Superior temporal gyrus (tissue), 1 donor: ENCODE results near the gene DACH1.

Source experiments
- DNase-seq: peaks from one replicate; pipeline ENCODE4 v3.0.0-alpha.2; 2016; ENCODE audit errors: extremely low spot score

DACH1 gene

DNA sequence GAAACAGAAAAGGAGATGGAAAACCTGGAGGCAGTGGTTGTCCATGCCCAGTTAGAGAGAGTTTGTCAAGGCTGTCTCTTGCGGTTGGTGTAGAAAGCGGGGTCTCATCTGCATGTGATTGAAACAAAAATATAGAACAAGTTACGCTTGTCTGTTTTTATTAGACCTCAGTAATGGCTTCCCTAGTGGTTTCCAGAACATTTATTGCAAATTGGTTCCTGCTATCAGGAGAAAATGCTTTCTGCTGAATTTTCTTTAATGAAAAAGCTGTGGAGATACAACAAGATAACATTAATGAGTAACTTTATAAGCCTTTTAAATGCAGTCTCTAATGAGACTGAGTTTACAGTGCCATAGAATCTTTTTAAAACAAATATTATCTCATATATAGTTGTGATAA lies 378.0 kb downstream of the DACH1 start:
- no peak for DNase-seq

- DNase-seq = no peak
Observed at GRCh38 chr13:71488201-71488600, 378.8 kb downstream of the DACH1 start.

DNA sequence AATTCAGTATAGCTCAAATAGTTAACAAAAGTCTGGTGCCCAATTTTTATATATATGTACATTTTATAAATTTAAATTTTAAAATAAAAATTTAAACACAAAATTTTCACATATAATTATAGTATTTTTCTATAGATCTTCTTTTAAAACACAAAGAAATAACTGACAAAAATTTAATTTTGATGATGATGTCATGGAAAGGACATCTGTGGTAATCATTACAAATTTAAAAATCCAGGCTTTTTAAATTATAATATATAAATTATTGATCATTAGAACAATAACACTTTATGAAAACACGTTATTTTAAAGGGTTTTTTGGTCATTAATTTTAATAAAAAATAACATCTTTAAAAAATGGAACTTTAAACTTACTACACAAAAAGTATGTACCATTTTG lies 381.1 kb downstream of the DACH1 start:
- DNase-seq = no peak

DNA sequence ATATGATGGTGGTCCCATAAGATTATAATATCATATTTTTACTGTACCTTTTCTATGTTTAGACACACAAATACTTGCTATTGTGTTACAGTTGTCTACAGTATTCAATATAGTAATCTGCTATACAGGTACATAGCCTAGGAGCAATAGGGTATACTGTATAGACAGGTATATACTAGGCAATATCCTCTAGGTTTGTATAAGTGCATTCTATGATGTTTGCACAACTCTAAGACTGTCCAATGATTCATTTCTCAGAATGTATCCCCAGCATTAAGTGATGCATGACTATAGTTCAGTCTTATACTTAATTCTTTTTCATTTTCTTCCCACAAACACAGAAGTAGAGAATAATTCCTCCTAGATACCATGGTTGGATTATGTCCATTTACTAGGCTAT lies 383.3 kb downstream of the DACH1 start:
- DNase-seq = no peak

GRCh38 chr13:71481501-71481900 lies 385.5 kb downstream of the DACH1 start:
- DNase-seq = no peak

DNA sequence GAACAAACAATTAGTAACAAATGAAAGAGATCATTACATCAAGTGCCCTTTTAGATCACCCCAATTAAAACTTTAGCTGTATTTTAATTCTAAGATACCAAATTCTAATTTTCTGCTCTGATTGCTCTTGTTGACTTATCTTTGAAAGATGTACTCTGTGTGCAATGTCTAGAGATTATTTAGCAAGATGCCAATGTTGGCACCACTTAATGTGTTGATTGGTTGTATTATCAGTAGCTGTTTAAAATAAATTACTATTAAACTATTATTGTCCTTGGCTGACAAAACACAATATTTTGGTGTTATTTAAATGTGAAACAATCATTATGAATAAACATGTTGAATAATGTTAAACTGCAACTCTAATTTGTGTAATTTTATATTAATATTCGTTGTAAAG lies 386.0 kb downstream of the DACH1 start:
- DNase-seq = no peak

DNA sequence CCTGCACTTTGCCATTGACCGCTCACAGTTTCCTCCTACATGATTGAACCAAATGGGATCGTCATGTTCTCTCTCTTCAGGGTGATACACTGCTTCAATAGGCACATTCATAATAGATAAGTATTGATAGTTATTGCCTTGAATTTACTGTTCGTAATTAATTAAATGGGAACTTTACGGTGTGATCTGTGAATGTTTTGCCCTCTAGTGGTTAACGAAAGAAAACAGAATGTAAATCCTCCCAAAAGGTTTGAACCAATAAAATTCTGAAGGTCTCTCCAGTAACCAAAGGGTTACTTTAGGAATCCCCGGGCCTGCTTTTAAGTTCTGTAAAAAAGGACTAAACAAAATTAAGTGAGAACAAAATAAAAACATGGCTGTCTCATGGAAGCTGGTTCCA lies 389.3 kb downstream of the DACH1 start:
- no peak for DNase-seq

GRCh38 chr13:71474936-71475335 lies 392.1 kb downstream of the DACH1 start:
- no peak for DNase-seq

GRCh38 chr13:71469626-71470025 lies 397.4 kb downstream of the DACH1 start:
- DNase-seq = no peak

- DNase-seq = no peak
Observed at GRCh38 chr13:71464686-71465085, 402.3 kb downstream of the DACH1 start.

- no peak for DNase-seq
Observed at GRCh38 chr13:71461892-71462291, 405.1 kb downstream of the DACH1 start.

- DNase-seq = no peak
Observed at GRCh38 chr13:71460211-71460610, 406.8 kb downstream of the DACH1 start.

DNA sequence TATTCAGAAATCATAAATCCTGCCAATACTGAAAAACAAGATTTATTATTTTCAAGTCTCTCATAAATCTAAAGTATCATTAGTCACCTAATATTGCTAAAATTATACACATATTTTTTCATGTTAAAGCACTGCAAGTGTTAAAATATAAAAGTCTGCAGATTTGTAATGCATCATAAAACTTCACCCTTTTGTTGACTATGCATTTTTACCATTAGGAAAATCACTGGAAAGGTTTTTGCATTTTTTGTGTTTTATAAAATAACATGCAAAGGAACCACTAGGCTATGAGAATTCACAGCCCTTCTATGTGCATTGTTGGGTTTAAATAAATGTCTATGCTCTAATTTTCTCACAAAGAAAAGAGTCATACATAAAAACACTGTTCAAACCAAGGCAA lies 407.3 kb downstream of the DACH1 start:
- no peak for DNase-seq

DNA sequence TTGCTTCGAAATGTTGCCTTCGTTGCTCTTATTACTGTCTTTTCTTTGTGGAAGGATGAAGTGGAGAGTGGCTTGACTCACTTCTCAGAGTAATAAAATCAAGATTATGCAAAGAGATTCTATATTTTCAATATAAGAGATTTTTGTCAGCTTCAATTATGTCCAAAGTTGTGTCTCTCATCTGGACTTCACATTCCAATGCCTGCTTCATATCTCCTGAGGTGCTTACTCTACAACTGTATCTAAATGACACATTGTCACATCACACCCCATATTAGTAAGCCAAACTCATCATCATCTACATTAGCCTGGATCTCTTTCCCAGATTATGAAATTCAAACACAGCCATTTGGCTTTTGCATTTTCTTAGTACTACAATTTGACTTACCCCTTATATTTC lies 409.4 kb downstream of the DACH1 start:
- DNase-seq = no peak

GRCh38 chr13:71456136-71456535 lies 410.9 kb downstream of the DACH1 start:
- no peak for DNase-seq

- DNase-seq = no peak
Observed at GRCh38 chr13:71454509-71454908, 412.5 kb downstream of the DACH1 start.

DNA sequence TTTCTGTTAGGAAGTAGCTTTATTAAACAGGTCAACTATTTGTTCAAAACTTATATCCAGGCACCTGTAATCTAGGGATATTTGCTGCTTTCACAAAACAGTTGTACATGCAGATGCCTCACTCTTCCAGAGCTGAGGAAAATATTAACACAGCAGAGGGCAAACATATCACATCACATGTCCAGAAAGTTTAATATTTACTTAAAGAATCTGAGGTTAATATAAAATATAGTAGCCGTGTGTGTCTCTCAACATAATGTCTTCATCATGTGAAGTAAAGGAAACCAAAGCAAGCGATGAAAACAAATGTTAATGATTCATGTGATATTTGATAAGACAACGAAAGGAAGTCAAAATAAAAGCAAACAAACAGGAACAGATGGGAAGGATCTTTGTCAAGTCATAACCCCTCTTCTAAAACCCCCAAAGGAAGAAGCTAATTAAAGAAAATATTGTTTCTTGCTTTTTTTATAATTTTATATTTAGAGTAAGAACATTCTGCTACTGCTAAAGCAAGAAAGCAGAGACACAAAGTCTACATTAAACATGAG lies 418.8 kb downstream of the DACH1 start:
- DNase-seq = no peak

DNA sequence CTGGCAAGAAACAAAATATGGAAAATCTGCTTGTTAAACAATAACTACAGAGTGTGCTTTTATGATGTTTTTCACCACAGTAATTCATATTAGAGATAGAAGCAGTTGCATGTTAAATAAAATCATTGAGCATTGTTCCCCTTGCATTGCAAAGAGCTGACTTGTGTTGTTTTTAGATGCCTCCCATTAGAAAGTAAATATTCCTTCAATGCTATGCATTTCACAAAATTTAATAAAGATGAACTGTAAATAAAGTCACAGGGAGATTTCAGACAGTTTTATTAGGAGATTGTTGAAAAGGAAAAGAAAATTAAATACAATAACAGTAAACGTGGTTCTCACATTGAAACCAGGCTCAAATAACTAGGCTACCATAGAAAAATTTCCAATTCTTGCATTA lies 429.3 kb downstream of the DACH1 start:
- no peak for DNase-seq

DNA sequence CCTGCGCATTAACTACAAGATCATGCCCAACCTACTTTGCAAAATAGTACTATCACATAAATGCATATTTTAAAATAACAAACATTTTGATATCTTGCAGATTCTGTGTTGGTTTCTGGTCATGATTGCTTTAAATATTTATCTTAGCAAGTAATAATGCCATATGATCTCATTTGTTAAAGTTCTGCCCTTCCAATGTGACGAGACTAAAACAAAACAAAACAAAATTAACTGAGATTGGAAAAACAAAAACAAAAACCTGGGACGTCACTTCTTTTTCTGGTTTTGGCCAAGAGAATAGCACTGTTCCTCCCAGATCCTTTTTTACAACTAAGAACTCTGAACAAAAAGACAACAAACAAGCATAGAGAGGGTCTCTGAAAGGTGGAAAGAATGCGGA lies 436.3 kb downstream of the DACH1 start:
- DNase-seq = no peak

DNA sequence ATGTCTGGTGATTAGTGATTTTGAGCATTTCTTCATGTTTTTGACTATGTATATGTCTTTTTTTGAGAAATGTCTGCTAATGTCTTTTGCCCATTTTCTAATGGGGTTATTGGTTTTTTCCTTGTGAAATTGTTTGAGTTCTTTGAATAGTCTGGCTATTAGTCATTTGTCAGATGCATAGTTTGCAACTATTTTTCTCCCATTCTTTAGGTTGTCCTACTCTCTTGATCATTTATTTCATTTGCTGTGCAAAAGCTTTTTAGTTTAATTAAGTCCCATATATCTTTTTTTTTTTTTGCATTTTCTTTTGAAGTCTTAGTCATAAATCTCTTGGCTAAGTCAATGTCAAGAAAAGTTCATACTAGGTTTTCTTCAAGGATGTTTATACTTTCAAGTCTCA lies 449.8 kb downstream of the DACH1 start:
- DNase-seq = no peak

GRCh38 chr13:71412231-71412630 lies 454.8 kb downstream of the DACH1 start:
- DNase-seq = no peak

- DNase-seq = no peak
Observed at GRCh38 chr13:71408416-71408815, 458.6 kb downstream of the DACH1 start.

- DNase-seq = no peak
Observed at GRCh38 chr13:71399631-71400215, 467.3 kb downstream of the DACH1 start.

DNA sequence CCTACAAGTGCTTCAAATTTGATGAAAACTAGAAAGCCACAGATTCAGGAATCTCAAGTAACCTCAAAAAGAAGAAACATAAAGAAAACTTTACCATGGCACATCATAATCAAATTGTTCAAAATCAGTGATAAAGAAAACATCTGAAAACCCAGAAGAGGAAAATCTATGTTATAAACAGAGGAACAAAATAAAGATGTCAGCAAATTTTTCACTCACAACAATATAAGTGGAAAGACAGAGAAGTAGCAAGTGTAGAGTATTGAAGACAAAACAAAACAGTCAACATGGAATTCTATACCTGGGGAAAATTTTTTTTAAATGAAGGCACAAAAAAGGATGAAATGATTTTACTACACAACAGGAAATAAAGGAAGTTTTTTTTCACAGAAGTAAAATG lies 470.9 kb downstream of the DACH1 start:
- DNase-seq = no peak
